Upper lobe of right lung (tissue), 1 donor: ENCODE data around the gene ANXA2. TPM values are rescaled to one million over a fixed set of nuclear protein-coding genes. Genes with fewer than 3 reads are reported as not detected.
A peak's percentile ranks its signal among the peaks of the same experiment; 100 is the strongest.

Experiments used
- ATAC-seq: fragments of 200-7000 bp; cut with Tn5 transposase; one replicate; pipeline ENCODE4 v1.9.1; 2020; ENCODE audit warnings: mild to moderate bottlenecking, moderate library complexity
- DNase-seq: peaks from one replicate; pipeline ENCODE4 v3.0.0-alpha.2; 2020
- H3K27ac ChIP-seq: fragments of 200-600 bp; one replicate; pipeline ENCODE4 v1.8.0; 2022
- H3K27me3 ChIP-seq: fragments of 200-600 bp; one replicate; pipeline ENCODE4 v1.8.0; 2022; ENCODE audit warnings: mild to moderate bottlenecking
- H3K36me3 ChIP-seq: fragments of 200-600 bp; one replicate; pipeline ENCODE4 v1.8.0; 2022
- H3K4me1 ChIP-seq: fragments of 200-600 bp; one replicate; pipeline ENCODE4 v1.8.0; 2022
- H3K4me3 ChIP-seq: fragments of 200-600 bp; one replicate; pipeline ENCODE4 v1.8.0; 2022; ENCODE audit warnings: mild to moderate bottlenecking
- H3K9me3 ChIP-seq: fragments of 200-600 bp; one replicate; pipeline ENCODE4 v1.8.0; 2022
- intact Hi-C: fragments of 100-400 bp; cut with DNase I; formaldehyde crosslinking; loops from one replicate; pipeline ENCODE4 v1.11.0; 2022
- total RNA-seq: library from RNA; stranded (reverse); fragmentation: NEBNext Ultra II Directional; extraction: Animal tissue kit (Norgen Biotek cat#: 25700); gene quantifications from one replicate; pipeline ENCODE4 v1.2.1, GENCODE V29; 2021
- TF ChIP-seq, protein P1 (sequence below): fragments of 200-600 bp; IDR thresholded peaks from one replicate; pipeline ENCODE4 v1.8.0; 2022; ENCODE audit warnings: antibody characterized with exemption
- donor health status: DM: no; HTN: yes; CAD: no; lungs with severe emphysema.

Gene ANXA2
- total RNA-seq, 1 donor from 2014 or later, result 818 TPM

GRCh38 chr15:60421544-60421943 is 23.8 kb upstream of the ANXA2 start:
- peaks cover 10% of the 10 kb centered on the region for H3K4me1 ChIP-seq
- TF ChIP-seq, protein P1, sequence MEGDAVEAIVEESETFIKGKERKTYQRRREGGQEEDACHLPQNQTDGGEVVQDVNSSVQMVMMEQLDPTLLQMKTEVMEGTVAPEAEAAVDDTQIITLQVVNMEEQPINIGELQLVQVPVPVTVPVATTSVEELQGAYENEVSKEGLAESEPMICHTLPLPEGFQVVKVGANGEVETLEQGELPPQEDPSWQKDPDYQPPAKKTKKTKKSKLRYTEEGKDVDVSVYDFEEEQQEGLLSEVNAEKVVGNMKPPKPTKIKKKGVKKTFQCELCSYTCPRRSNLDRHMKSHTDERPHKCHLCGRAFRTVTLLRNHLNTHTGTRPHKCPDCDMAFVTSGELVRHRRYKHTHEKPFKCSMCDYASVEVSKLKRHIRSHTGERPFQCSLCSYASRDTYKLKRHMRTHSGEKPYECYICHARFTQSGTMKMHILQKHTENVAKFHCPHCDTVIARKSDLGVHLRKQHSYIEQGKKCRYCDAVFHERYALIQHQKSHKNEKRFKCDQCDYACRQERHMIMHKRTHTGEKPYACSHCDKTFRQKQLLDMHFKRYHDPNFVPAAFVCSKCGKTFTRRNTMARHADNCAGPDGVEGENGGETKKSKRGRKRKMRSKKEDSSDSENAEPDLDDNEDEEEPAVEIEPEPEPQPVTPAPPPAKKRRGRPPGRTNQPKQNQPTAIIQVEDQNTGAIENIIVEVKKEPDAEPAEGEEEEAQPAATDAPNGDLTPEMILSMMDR, result no peak
- no peak overlapping the region for H3K4me3 ChIP-seq
- ATAC-seq, result no peak
- peaks cover 8% of the 10 kb centered on the region for H3K36me3 ChIP-seq
- no peaks in the 10 kb centered on the region for H3K27me3 ChIP-seq
- no peaks in the 10 kb centered on the region for H3K9me3 ChIP-seq
- H3K27ac ChIP-seq, result no peak overlapping the region
- no peak for DNase-seq
- intact Hi-C loops, result no loop called here

GRCh38 chr15:60420203-60420716 is 22.5 kb upstream of the ANXA2 start:
- DNase-seq (no peak), ATAC-seq (no peak)
- Histone ChIP-seq H3K36me3 (peaks cover 8% of the 10 kb centered on the region), H3K27ac (no peak overlapping the region), H3K4me3 (no peak overlapping the region), H3K9me3 (no peaks in the 10 kb centered on the region), H3K27me3 (no peaks in the 10 kb centered on the region), H3K4me1 (peaks cover 10% of the 10 kb centered on the region)
- intact Hi-C loops, result no loop called here
- TF ChIP-seq, protein P1, result no peak

GRCh38 chr15:60419753-60420152 is 22.0 kb upstream of the ANXA2 start:
- DNase-seq (no peak), ATAC-seq (peak; percentile 68)
- peaks cover 10% of the 10 kb centered on the region for H3K4me1 ChIP-seq
- no peak overlapping the region for H3K4me3 ChIP-seq
- H3K9me3 ChIP-seq, result no peaks in the 10 kb centered on the region
- TF ChIP-seq, protein P1, result no peak
- no peaks in the 10 kb centered on the region for H3K27me3 ChIP-seq
- intact Hi-C loops, result no loop called here
- H3K36me3 ChIP-seq, result peaks cover 8% of the 10 kb centered on the region
- no peak overlapping the region for H3K27ac ChIP-seq

- Histone ChIP-seq H3K9me3 (no peaks in the 10 kb centered on the region), H3K4me3 (no peak overlapping the region), H3K27ac (no peak overlapping the region), H3K4me1 (peaks cover 4% of the 10 kb centered on the region), H3K36me3 (peaks cover 8% of the 10 kb centered on the region), H3K27me3 (no peaks in the 10 kb centered on the region)
- DNase-seq, result no peak
- TF ChIP-seq, protein P1, result no peak
- intact Hi-C loops, result no loop called here
- peak; percentile 55 for ATAC-seq
Observed at GRCh38 chr15:60418096-60418495, 20.3 kb upstream of the ANXA2 start.

DNA sequence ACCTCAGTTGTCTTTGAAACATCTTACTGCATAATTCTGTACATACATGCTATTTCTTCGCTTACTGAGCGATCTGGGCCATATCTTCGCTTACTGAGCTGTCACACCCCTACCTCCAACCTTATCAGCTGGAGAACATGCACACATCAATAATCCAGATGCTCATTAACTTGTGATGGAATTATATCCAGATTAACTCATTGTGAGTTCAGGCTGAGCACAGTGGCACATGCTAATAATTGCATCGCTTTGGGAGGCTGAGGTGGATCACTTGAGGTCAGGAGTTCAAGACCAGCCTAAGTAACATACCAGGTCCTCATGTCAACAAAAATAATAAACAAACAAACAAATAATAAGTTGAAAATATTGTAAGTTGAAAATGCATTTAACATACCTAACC is 19.3 kb upstream of the ANXA2 start:
- no peak overlapping the region for H3K27ac ChIP-seq
- DNase-seq (no peak), ATAC-seq (no peak)

More for the DNA sequence above, 19.3 kb upstream of the ANXA2 start:
- peaks cover 4% of the 10 kb centered on the region for H3K4me1 ChIP-seq
- H3K4me3 ChIP-seq, result no peak overlapping the region
- no peaks in the 10 kb centered on the region for H3K27me3 ChIP-seq
- intact Hi-C loops, result no loop called here
- H3K9me3 ChIP-seq, result no peaks in the 10 kb centered on the region
- peaks cover 4% of the 10 kb centered on the region for H3K36me3 ChIP-seq
- TF ChIP-seq, protein P1, result no peak
